DND-41 (cell line): ENCODE data around the gene LRRC51.

Source experiments
- ATAC-seq: fragments of 200-7000 bp; cut with Tn5 transposase; 3 replicates; pipeline ENCODE4 v1.9.1; 2021; ENCODE audit warnings: low read depth; ENCODE audit not compliant: insufficient read depth
- DNase-seq: peaks from one replicate; pipeline ENCODE4 v3.0.0-alpha.2; 2020
- H2AFZ ChIP-seq: 2 replicates; pipeline ENCODE4 v1.6.0; 2012; ENCODE audit warnings: low read depth, low read length
- H3K27ac ChIP-seq: 2 replicates; pipeline ENCODE4 v1.5.1; 2012; ENCODE audit warnings: low read length, inconsistent platforms
- H3K27me3 ChIP-seq: fragments of 200-600 bp; sonication (generic); 2 replicates; pipeline ENCODE4 v1.6.0; 2012; ENCODE audit warnings: low read length, mild to moderate bottlenecking, inconsistent platforms; ENCODE audit not compliant: insufficient read depth, poor library complexity
- H3K36me3 ChIP-seq: 2 replicates; pipeline ENCODE4 v1.5.1; 2012; ENCODE audit warnings: low read length, inconsistent platforms; ENCODE audit not compliant: insufficient read depth
- H3K4me1 ChIP-seq: 2 replicates; pipeline ENCODE4 v1.5.1; 2012; ENCODE audit warnings: mild to moderate bottlenecking, low read length; ENCODE audit not compliant: insufficient read depth
- H3K4me2 ChIP-seq: 2 replicates; pipeline ENCODE4 v1.6.0; 2012; ENCODE audit warnings: mild to moderate bottlenecking, moderate library complexity, low read length, inconsistent platforms; ENCODE audit not compliant: insufficient read depth
- H3K4me3 ChIP-seq, 2 experiments: fragments of 200-600 bp in 1 of 2; shearing (Covaris generic) in 1 of 2; 2 replicates each; pipeline ENCODE4 v1.5.1; 2012 to 2016; ENCODE audit warnings: inconsistent platforms in 2 of 2, low read length in 2 of 2, mild to moderate bottlenecking in 2 of 2, low read depth in 1 of 2, moderate library complexity in 1 of 2
- H3K79me2 ChIP-seq: 2 replicates; pipeline ENCODE4 v1.6.0; 2012; ENCODE audit warnings: low read length, inconsistent platforms; ENCODE audit not compliant: insufficient read depth
- H3K9ac ChIP-seq: 2 replicates; pipeline ENCODE4 v1.6.0; 2012; ENCODE audit warnings: low read depth, mild to moderate bottlenecking, inconsistent platforms, low read length, moderate library complexity
- H3K9me3 ChIP-seq: 2 replicates; pipeline ENCODE4 v1.5.1; 2012; ENCODE audit warnings: low read length, moderate library complexity, mild to moderate bottlenecking, inconsistent platforms; ENCODE audit not compliant: insufficient read depth, severe bottlenecking
- H4K20me1 ChIP-seq: 2 replicates; pipeline ENCODE4 v1.6.0; 2012; ENCODE audit warnings: low read length; ENCODE audit not compliant: insufficient read depth
- EZH2 ChIP-seq: IDR thresholded peaks from 3 replicates; pipeline ENCODE4 v1.6.1; 2012; ENCODE audit warnings: borderline replicate concordance, low read depth, mild to moderate bottlenecking, moderate library complexity, low read length, inconsistent platforms; ENCODE audit not compliant: severe bottlenecking
- TF ChIP-seq, protein P1 (sequence below): IDR thresholded peaks from 2 replicates; pipeline ENCODE4 v1.5.1; 2012; ENCODE audit warnings: borderline replicate concordance, low read length, moderate library complexity, mild to moderate bottlenecking; ENCODE audit not compliant: poor library complexity, severe bottlenecking; ENCODE audit errors: extremely low read depth

The LRRC51 gene

DNA sequence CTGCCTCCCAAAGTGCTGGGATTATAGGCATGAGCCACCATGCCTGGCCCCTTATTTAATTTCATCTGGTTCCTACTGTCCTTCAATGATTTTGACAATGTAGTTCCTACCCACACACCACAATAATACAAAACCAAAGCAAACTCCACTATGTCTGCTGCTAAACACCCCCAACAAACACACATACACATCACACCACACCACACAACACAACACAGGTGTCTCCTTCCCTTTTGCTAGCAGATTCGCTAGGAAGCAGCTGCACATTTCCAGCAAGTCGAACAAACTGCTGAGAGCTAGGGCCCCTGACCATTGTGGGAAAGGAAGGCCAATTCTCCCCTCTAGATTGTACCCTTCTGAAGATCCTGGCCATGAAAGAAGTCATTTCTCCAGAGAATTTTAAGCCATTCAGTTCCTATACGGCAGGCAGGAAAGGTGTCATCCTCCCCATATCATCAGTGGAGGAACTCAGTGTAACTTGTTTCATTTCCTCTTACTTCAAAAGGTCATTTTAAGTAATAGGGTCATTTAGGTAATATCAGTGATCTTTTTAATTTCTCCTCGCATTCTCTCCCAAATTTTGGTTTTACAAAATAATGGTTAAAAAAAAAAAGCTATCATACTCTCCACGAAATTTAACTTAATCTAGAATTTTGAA lies 18.8 kb upstream of the LRRC51 start:
- Histone ChIP-seq H3K4me2 (no peak overlapping the region), H3K4me3 (no peak overlapping the region), H3K36me3 (peaks cover 49% of the 10 kb centered on the region), H2AFZ (no peak overlapping the region), H4K20me1 (peaks cover 26% of the 10 kb centered on the region; the same call in 1 of the 2 replicates), H3K79me2 (peaks cover 89% of the 10 kb centered on the region), H3K9ac (no peak overlapping the region), H3K27ac (no peak overlapping the region), H3K4me1 (no peaks in the 10 kb centered on the region), H3K27me3 (no peaks in the 10 kb centered on the region), H3K9me3 (no peaks in the 10 kb centered on the region)
- no peak for TF ChIP-seq EZH2
- TF ChIP-seq, protein P1, sequence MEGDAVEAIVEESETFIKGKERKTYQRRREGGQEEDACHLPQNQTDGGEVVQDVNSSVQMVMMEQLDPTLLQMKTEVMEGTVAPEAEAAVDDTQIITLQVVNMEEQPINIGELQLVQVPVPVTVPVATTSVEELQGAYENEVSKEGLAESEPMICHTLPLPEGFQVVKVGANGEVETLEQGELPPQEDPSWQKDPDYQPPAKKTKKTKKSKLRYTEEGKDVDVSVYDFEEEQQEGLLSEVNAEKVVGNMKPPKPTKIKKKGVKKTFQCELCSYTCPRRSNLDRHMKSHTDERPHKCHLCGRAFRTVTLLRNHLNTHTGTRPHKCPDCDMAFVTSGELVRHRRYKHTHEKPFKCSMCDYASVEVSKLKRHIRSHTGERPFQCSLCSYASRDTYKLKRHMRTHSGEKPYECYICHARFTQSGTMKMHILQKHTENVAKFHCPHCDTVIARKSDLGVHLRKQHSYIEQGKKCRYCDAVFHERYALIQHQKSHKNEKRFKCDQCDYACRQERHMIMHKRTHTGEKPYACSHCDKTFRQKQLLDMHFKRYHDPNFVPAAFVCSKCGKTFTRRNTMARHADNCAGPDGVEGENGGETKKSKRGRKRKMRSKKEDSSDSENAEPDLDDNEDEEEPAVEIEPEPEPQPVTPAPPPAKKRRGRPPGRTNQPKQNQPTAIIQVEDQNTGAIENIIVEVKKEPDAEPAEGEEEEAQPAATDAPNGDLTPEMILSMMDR: no peak
- DNase-seq (no peak), ATAC-seq (no peak)

DNA sequence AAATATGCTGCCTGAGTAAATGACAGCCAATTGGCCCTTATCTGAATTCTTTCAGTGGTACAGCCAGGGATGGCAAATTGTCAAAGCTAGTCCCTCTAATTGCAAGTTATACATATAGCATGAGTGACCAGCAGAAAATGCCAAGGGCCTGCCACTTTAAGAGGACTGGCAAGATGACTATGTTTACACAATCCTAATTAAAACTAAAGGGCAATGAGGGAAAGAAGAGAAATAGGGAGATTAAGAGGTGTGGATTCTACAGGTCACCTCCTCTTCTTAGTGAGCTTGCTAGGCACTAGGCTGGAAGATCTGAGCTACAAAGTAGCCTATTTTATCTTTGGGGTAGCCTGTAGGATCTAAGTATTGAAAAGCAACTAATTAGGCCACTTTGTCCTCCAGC lies 13.8 kb upstream of the LRRC51 start:
- no peak for TF ChIP-seq EZH2
- TF ChIP-seq, protein P1: no peak
- H3K79me2 ChIP-seq: peaks cover 94% of the 10 kb centered on the region
- H3K27me3 ChIP-seq: no peaks in the 10 kb centered on the region
- H3K4me2 ChIP-seq: no peak overlapping the region
- no peak overlapping the region for H3K27ac ChIP-seq
- peaks cover under 1% of the 10 kb centered on the region; the same call in 1 of the 2 replicates for H3K4me1 ChIP-seq
- no peak overlapping the region for H2AFZ ChIP-seq
- no peak overlapping the region for H3K9ac ChIP-seq
- no peak for DNase-seq
- H3K9me3 ChIP-seq: no peaks in the 10 kb centered on the region
- peaks cover 64% of the 10 kb centered on the region for H3K36me3 ChIP-seq
- H3K4me3 ChIP-seq: no peak overlapping the region
- peaks cover 45% of the 10 kb centered on the region for H4K20me1 ChIP-seq
- ATAC-seq: no peak

DNA sequence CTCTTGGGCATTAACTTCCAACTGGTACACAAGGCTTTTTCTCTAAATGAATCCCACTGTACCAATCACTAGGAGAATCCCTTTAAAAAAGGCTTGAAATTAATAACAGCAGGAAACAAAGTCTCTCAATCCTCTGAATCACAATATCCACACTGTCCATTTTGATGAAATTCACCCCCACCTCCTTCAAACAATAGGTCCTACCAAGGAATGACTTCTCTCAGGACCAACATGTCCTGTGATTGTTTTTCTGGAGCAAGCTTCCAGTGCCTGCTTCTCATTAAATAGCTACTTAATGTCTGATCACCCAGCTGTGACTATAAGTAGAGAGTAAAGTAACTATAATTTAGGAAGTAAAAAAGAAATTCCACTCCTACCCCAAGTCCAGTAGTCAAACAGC lies 13.4 kb upstream of the LRRC51 start:
- no peak for DNase-seq
- TF ChIP-seq, protein P1: no peak
- no peak for TF ChIP-seq EZH2
- no peak for ATAC-seq
- no peak overlapping the region for H3K4me3 ChIP-seq
- H2AFZ ChIP-seq: no peak overlapping the region
- no peak overlapping the region for H3K9ac ChIP-seq
- no peaks in the 10 kb centered on the region for H3K9me3 ChIP-seq
- H4K20me1 ChIP-seq: peaks cover 49% of the 10 kb centered on the region
- no peak overlapping the region for H3K27ac ChIP-seq
- peaks cover 5% of the 10 kb centered on the region for H3K4me1 ChIP-seq
- no peak overlapping the region for H3K4me2 ChIP-seq
- H3K79me2 ChIP-seq: peaks cover 94% of the 10 kb centered on the region
- peaks cover 64% of the 10 kb centered on the region for H3K36me3 ChIP-seq
- H3K27me3 ChIP-seq: no peaks in the 10 kb centered on the region
